Mesendoderm (in vitro differentiated cells): ENCODE results near the gene RPS6KA4.
A peak's percentile ranks its signal among the peaks of the same experiment; 100 is the strongest.

ENCODE experiments used
- DNase-seq: peaks from one replicate; pipeline ENCODE4 v3.0.0; 2013
- H2AK5ac ChIP-seq: 2 replicates; pipeline ENCODE4 v1.6.1; 2013; ENCODE audit warnings: low read length, inconsistent platforms
- H2BK120ac ChIP-seq: 2 replicates; pipeline ENCODE4 v1.6.1; 2013; ENCODE audit warnings: low read depth, mild to moderate bottlenecking, low read length, moderate library complexity, mixed read lengths
- H2BK15ac ChIP-seq: replicated peaks from 2 replicates; pipeline ENCODE4 v1.6.1; 2013; ENCODE audit warnings: low read depth, mild to moderate bottlenecking, moderate library complexity
- H2BK5ac ChIP-seq: 2 replicates; pipeline ENCODE4 v1.6.1; 2013; ENCODE audit warnings: low read length, inconsistent platforms
- H3K18ac ChIP-seq: 2 replicates; pipeline ENCODE4 v1.6.1; 2013; ENCODE audit warnings: mild to moderate bottlenecking, low read length, mixed read lengths
- H3K23ac ChIP-seq: one replicate; pipeline ENCODE4 v1.6.1; 2013; ENCODE audit warnings: low read length
- H3K27ac ChIP-seq: 2 replicates; pipeline ENCODE4 v1.5.1; 2013; ENCODE audit warnings: low read depth, mild to moderate bottlenecking, inconsistent platforms, low read length, moderate library complexity
- H3K27me3 ChIP-seq: 2 replicates; pipeline ENCODE4 v1.6.1; 2013; ENCODE audit warnings: low read length, control low read depth, mild to moderate bottlenecking, inconsistent platforms; ENCODE audit not compliant: insufficient read depth, poor library complexity
- H3K36me3 ChIP-seq: 2 replicates; pipeline ENCODE4 v1.6.1; 2013; ENCODE audit warnings: low read length, inconsistent platforms; ENCODE audit not compliant: control insufficient read depth, insufficient read depth
- H3K4ac ChIP-seq: one replicate; pipeline ENCODE4 v1.6.1; 2013; ENCODE audit warnings: low read depth, mild to moderate bottlenecking, low read length, moderate library complexity
- H3K4me1 ChIP-seq: 2 replicates; pipeline ENCODE4 v1.6.1; 2013; ENCODE audit warnings: low read depth, low read length, inconsistent platforms; ENCODE audit not compliant: control insufficient read depth
- H3K4me2 ChIP-seq: 2 replicates; pipeline ENCODE4 v1.6.1; 2013; ENCODE audit warnings: low read length
- H3K4me3 ChIP-seq: 2 replicates; pipeline ENCODE4 v1.5.1; 2013; ENCODE audit warnings: mild to moderate bottlenecking, low read length
- H3K56ac ChIP-seq: one replicate; pipeline ENCODE4 v1.6.1; 2013; ENCODE audit warnings: low read length
- H3K79me1 ChIP-seq: 2 replicates; pipeline ENCODE4 v1.6.1; 2013; ENCODE audit warnings: low read length, inconsistent platforms
- H3K79me2 ChIP-seq: 2 replicates; pipeline ENCODE4 v1.6.1; 2013; ENCODE audit warnings: mild to moderate bottlenecking, low read length; ENCODE audit not compliant: control insufficient read depth, insufficient read depth
- H3K9ac ChIP-seq: 2 replicates; pipeline ENCODE4 v1.6.1; 2013; ENCODE audit warnings: low read length, inconsistent platforms
- H4K5ac ChIP-seq: one replicate; pipeline ENCODE4 v1.6.1; 2013; ENCODE audit warnings: low read length
- H4K8ac ChIP-seq: one replicate; pipeline ENCODE4 v1.6.1; 2013; ENCODE audit warnings: low read depth, mild to moderate bottlenecking, control low read depth, low read length, moderate library complexity
- WGBS: extraction: QIAGEN DNeasy Blood & Tissue Kit; methylation state at CpG from one replicate; pipeline ENCODE4 v1.1.7; 2013; ENCODE audit warnings: low lambda C conversion rate, missing lambda C conversion rate; ENCODE audit not compliant: insufficient coverage; ENCODE audit errors: extremely low coverage; 5-methylcytosine and 5-hydroxymethylcytosine counted together

The RPS6KA4 gene

DNA sequence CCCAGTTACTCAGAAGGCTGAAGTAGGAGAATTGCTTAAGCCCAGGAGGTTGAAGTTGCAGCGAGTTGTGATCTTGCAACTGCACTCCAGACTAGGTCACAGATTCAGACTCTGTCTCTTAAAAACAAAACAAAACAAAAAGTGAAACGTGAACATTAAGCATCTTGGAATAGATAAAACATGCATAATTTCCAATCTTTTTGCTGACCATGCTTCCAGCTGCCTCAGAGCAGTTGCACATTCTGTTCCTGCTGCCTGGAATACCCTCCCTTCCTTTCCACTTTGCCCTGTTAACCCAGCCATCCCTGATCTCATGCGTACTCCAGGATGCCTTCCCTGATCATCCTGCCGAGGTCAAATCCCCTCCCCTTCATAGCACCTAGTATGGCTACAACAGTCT is 19.7 kb upstream of the RPS6KA4 start:
- Histone ChIP-seq H3K27me3 (no peaks in the 10 kb centered on the region), H3K36me3 (no peaks in the 10 kb centered on the region), H3K23ac (no peak overlapping the region), H3K79me2 (no peaks in the 10 kb centered on the region), H3K4me1 (peaks cover 5% of the 10 kb centered on the region), H3K18ac (no peak overlapping the region), H2BK5ac (no peak overlapping the region), H3K79me1 (no peaks in the 10 kb centered on the region), H3K4me2 (no peak overlapping the region), H4K5ac (no peak overlapping the region), H2BK120ac (no peak overlapping the region), H3K9ac (no peak overlapping the region), H3K4me3 (no peak overlapping the region), H3K4ac (no peak overlapping the region), H2BK15ac (no peak overlapping the region), H2AK5ac (no peak overlapping the region), H4K8ac (no peak overlapping the region), H3K56ac (no peak overlapping the region), H3K27ac (no peak overlapping the region)
- no peak for DNase-seq
- no CpG with 5 or more reads among the region's 4 CpGs for WGBS

- DNase-seq = no peak
- no CpG with 5 or more reads among the region's 16 CpGs for WGBS
- no peak within 1 kb of the TSS for H2BK120ac ChIP-seq
Measured at GRCh38 chr11:64339754-64340408, 19.1 kb upstream of the RPS6KA4 start, which contains the start of gene CCDC88B. Gene CCDC88B (plus strand): TSS chr11:64340204. CDS start chr11:64340267, 63 bp downstream.

DNA sequence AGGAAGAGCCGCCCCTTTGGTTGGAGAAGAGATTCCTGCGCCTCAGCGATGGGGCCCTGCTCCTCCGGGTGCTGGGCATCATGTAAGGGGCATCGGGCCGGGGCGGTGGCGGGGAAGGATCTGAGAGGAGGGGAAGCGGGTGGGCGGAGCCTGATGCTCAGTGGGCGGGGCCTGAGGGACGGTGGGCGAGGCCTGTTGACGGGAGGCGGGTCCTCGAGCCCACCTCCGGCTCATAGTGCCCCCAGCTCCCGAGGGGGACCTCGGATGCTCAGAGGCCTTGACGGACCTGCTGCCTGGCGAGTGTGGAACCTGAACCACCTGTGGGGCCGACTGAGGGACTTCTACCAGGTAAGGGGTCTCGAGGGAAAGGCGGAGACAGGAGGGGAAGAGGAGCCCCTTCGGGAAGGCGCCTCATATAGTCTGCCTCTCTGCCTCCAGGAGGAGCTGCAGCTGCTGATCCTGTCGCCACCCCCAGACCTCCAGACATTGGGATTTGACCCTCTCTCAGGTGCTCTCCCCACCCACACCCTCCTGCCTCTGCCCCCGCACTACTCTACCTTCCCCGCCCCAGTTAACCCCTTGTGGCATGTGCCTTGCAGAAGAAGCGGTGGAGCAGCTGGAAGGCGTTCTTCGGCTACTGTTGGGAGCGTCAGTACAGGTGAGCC is 18.2 kb upstream of the RPS6KA4 start:
- peak overlapping the region; percentile 38 for H3K4me3 ChIP-seq
- no peak overlapping the region for H4K5ac ChIP-seq
- H3K4ac ChIP-seq = no peak overlapping the region
- no peak overlapping the region for H2AK5ac ChIP-seq
- no peaks in the 10 kb centered on the region for H3K79me1 ChIP-seq
- H3K4me1 ChIP-seq = peaks cover 5% of the 10 kb centered on the region
- H2BK120ac ChIP-seq = no peak overlapping the region
- no peaks in the 10 kb centered on the region for H3K27me3 ChIP-seq
- peak overlapping the region; percentile 77 for H3K4me2 ChIP-seq
- no peaks in the 10 kb centered on the region for H3K36me3 ChIP-seq
- H3K27ac ChIP-seq = no peak overlapping the region
- H4K8ac ChIP-seq = no peak overlapping the region
- H3K9ac ChIP-seq = peak overlapping the region; percentile 59
- no peak overlapping the region for H2BK15ac ChIP-seq
- H3K18ac ChIP-seq = no peak overlapping the region
- H2BK5ac ChIP-seq = no peak overlapping the region
- H3K23ac ChIP-seq = no peak overlapping the region
- no peaks in the 10 kb centered on the region for H3K79me2 ChIP-seq
- H3K56ac ChIP-seq = peak overlapping the region; percentile 88
- DNase-seq = peak; percentile 86
- WGBS = no CpG with 5 or more reads among the region's 33 CpGs

More at GRCh38 chr11:64339754-64340408, 19.1 kb upstream of the RPS6KA4 start, which contains the start of gene CCDC88B:
- no peak within 1 kb of the TSS for H3K23ac ChIP-seq
- peaks cover 5% of the 10 kb centered on the region for H3K4me1 ChIP-seq
- H3K79me2 ChIP-seq = no peaks in the 10 kb centered on the region
- no peak within 1 kb of the TSS for H3K4ac ChIP-seq
- H3K9ac ChIP-seq = peak within 1 kb of the TSS; percentile 59
- no peak within 1 kb of the TSS for H4K8ac ChIP-seq
- H3K27me3 ChIP-seq = no peaks in the 10 kb centered on the region
- H3K4me2 ChIP-seq = peak within 1 kb of the TSS; percentile 77
- H3K4me3 ChIP-seq = peak within 1 kb of the TSS; percentile 38
- H2BK15ac ChIP-seq = no peak within 1 kb of the TSS
- no peak within 1 kb of the TSS for H2AK5ac ChIP-seq
- no peaks in the 10 kb centered on the region for H3K36me3 ChIP-seq
- H3K56ac ChIP-seq = peak within 1 kb of the TSS; percentile 88
- no peak within 1 kb of the TSS for H3K18ac ChIP-seq
- no peak within 1 kb of the TSS for H2BK5ac ChIP-seq
- no peak within 1 kb of the TSS for H4K5ac ChIP-seq
- no peaks in the 10 kb centered on the region for H3K79me1 ChIP-seq
- no peak within 1 kb of the TSS for H3K27ac ChIP-seq

GRCh38 chr11:64341429-64341828 is 17.5 kb upstream of the RPS6KA4 start:
- H3K4ac ChIP-seq = no peak overlapping the region
- H2BK5ac ChIP-seq = no peak overlapping the region
- H3K9ac ChIP-seq = peak overlapping the region; percentile 59
- no peak overlapping the region for H2AK5ac ChIP-seq
- no peak overlapping the region for H2BK120ac ChIP-seq
- H3K36me3 ChIP-seq = no peaks in the 10 kb centered on the region
- no CpG with 5 or more reads among the region's 21 CpGs for WGBS
- H3K27me3 ChIP-seq = no peaks in the 10 kb centered on the region
- H3K4me2 ChIP-seq = no peak overlapping the region
- no peak overlapping the region for H3K4me3 ChIP-seq
- H4K5ac ChIP-seq = no peak overlapping the region
- H2BK15ac ChIP-seq = no peak overlapping the region
- H3K4me1 ChIP-seq = peaks cover 5% of the 10 kb centered on the region
- no peaks in the 10 kb centered on the region for H3K79me2 ChIP-seq
- H3K18ac ChIP-seq = no peak overlapping the region
- DNase-seq = no peak
- no peak overlapping the region for H4K8ac ChIP-seq
- peak overlapping the region; percentile 88 for H3K56ac ChIP-seq
- no peak overlapping the region for H3K23ac ChIP-seq
- no peak overlapping the region for H3K27ac ChIP-seq
- no peaks in the 10 kb centered on the region for H3K79me1 ChIP-seq

GRCh38 chr11:64341851-64342791 is 16.8 kb upstream of the RPS6KA4 start:
- H3K23ac ChIP-seq = no peak overlapping the region
- no peak overlapping the region for H2BK5ac ChIP-seq
- H3K79me2 ChIP-seq = no peaks in the 10 kb centered on the region
- H3K56ac ChIP-seq = peak overlapping the region; percentile 92
- H2BK120ac ChIP-seq = no peak overlapping the region
- H3K4ac ChIP-seq = peak overlapping the region; percentile 0
- no peak overlapping the region for H2AK5ac ChIP-seq
- peak overlapping the region; percentile 48 for H3K4me2 ChIP-seq
- no CpG with 5 or more reads among the region's 55 CpGs for WGBS
- H3K79me1 ChIP-seq = no peaks in the 10 kb centered on the region
- no peaks in the 10 kb centered on the region for H3K36me3 ChIP-seq
- no peaks in the 10 kb centered on the region for H3K27me3 ChIP-seq
- peak overlapping the region; percentile 7 for H4K8ac ChIP-seq
- DNase-seq = peak; percentile 97
- no peak overlapping the region for H3K4me3 ChIP-seq
- peak overlapping the region; percentile 85 for H3K9ac ChIP-seq
- H3K18ac ChIP-seq = peak overlapping the region; percentile 69
- no peak overlapping the region for H4K5ac ChIP-seq
- H3K4me1 ChIP-seq = peaks cover 5% of the 10 kb centered on the region
- no peak overlapping the region for H2BK15ac ChIP-seq
- no peak overlapping the region for H3K27ac ChIP-seq
